K562 (cell line): ENCODE results near the gene CLDN14. TPM values are rescaled to one million over a fixed set of nuclear protein-coding genes. Genes with fewer than 3 reads are reported as not detected.

Experiments used
- KDM1A ChIP-seq, 2 experiments: fragments of 450-650 bp; IDR thresholded peaks; 2 replicates each; pipeline ENCODE4 v1.6.1; 2016; ENCODE audit warnings: mild to moderate bottlenecking in 2 of 2
- LEF1 ChIP-seq: fragments of 450-650 bp; IDR thresholded peaks from 2 replicates; pipeline ENCODE4 v1.6.1; 2016; ENCODE audit warnings: mild to moderate bottlenecking
- NCOR1 ChIP-seq: fragments of 450-650 bp; IDR thresholded peaks from 2 replicates; pipeline ENCODE4 v1.6.1; 2016; ENCODE audit warnings: mild to moderate bottlenecking, moderate library complexity
- RBFOX2 ChIP-seq: fragments of 200-400 bp; formaldehyde crosslinking; IDR thresholded peaks from 2 replicates; pipeline ENCODE4 v1.6.1; 2017; ENCODE audit warnings: low read depth, mild to moderate bottlenecking, low read length, moderate library complexity
- SRF ChIP-seq, 2 experiments: fragments of 250-450, 450-650 bp in 1 of 2; sonication (Bioruptor Pico) in 1 of 2; sonication (generic) in 1 of 2; formaldehyde crosslinking; IDR thresholded peaks; 2 replicates each; pipeline versions ENCODE4 v1.5.0 to v1.5.1; 2020 to 2022; ENCODE audit warnings: mild to moderate bottlenecking in 1 of 2, missing genetic modification reagents in 1 of 2
- WHSC1 ChIP-seq: IDR thresholded peaks from one replicate; pipeline ENCODE4 v1.6.1; 2012; ENCODE audit warnings: low read length, control low read depth, inconsistent platforms
- ZNF197 ChIP-seq: fragments of 200-800 bp; sonication (Bioruptor generic); IDR thresholded peaks from 2 replicates; pipeline ENCODE4 v1.6.1; 2016; ENCODE audit warnings: low read depth, missing genetic modification characterization, missing compliant biosample characterization
- ZNF584 ChIP-seq: fragments of 200-800 bp; sonication (Bioruptor generic); IDR thresholded peaks from 2 replicates; pipeline ENCODE4 v1.6.1; 2016; ENCODE audit warnings: low read depth, mild to moderate bottlenecking, missing genetic modification characterization, missing compliant biosample characterization
- polyA plus RNA-seq, 8 experiments: library from polyadenylated mRNA; depleted of rRNA in 4 of 8; stranded (reverse) in 5 of 8; unstranded in 3 of 8; fragments of >200 nt; fragmentation: Nextera tagmentation in 2 of 8; fragmentation: Illumina TruSeq in 1 of 8; extraction: Ambion mirVana in 2 of 8; extraction: Trizol in 1 of 8; gene quantifications; 2 replicates each; pipeline versions ENCODE4 v1.2.1 to v1.2.3, GENCODE V29; 2011 to 2014; ENCODE audit warnings: inconsistent platforms in 1 of 8, missing spikeins in 1 of 8
- total RNA-seq, 7 experiments: library from RNA; depleted of rRNA in 6 of 7; stranded (reverse); fragments of >200 nt in 6 of 7; fragmentation: Illumina TruSeq in 2 of 7; extraction: Trizol in 2 of 7; gene quantifications; 2 replicates each; pipeline versions ENCODE4 v1.2.1 to v1.2.3, GENCODE V29; 2011 to 2021; ENCODE audit warnings: low replicate concordance in 1 of 7
- TF ChIP-seq, protein P1 (sequence below): fragments of 250-450 bp; sonication (Bioruptor Pico); IDR thresholded peaks from 2 replicates; pipeline ENCODE4 v1.5.0; 2021; ENCODE audit warnings: mild to moderate bottlenecking, moderate library complexity

CLDN14 gene
- total and polyA plus RNA-seq, 9 of the 15 experiments (the other 6 are each of a cell fraction or from before 2014, with no cell fraction given), result not detected

GRCh38 chr21:36474591-36474990, 5.3 kb downstream of the CLDN14 start (continued):
- TF ChIP-seq SRF (CRISPR knock-in tag; IDR thresholded peaks at IDR 0.05) (no peak), RBFOX2 (no peak), NCOR1 (no peak), LEF1 (no peak), ZNF197 (CRISPR knock-in tag) (no peak), ZNF584 (CRISPR knock-in tag) (no peak), KDM1A (IDR thresholded peaks at IDR 0.05) (no peak), WHSC1 (no peak)
- TF ChIP-seq, protein P1, sequence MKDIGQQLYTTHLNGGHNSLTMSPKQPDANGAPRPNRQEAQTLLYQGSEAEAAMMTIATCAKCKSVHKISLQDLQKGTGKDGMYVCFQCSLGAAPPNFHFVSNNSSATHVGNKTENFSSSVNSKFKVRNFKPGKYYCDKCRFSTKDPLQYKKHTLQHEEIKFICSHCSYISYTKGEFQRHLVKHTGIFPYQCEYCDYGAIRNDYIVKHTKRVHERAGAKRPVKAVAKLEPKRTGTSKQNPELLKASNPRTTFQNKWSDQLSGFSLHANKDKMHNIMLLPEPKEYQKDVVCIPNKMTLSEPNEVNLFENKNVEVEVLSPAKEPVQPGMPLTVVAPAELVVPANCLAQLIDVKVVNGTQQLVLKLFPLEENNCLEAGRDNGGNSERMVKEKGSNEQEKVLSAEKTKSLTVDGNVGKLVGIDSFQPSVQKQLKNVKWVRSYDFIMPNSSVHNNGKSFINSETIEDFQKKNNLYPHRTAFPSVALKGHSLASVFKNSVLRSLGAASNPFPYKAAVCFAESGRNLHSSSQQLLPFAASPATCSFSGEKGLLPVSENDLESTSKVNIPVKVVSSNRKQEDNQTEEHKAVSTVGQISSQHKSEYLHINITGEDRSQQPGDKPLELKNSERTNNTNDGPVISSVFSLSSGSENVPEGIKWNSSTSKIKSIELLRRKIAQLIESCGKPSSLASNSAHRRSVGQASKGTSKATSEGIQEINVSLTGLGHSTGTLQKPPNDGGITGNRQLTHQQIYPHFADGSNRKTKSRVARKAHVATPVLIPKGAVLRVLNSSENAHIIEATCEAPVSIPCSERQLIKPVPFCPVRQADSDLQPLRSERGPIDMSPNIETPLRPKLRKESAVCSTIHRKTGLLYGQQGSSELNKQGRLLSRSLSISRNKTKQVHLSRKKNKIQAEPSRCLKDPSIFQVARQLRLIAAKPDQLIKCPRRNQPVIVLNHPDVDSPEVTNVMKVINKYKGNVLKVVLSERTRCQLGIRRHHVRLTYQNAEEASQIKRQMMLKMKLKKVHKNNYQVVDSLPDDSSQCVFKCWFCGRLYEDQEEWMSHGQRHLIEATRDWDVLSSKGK (CRISPR knock-in tag), result no peak
- TF ChIP-seq, all 486 proteins: peak for 0
